Epithelial cell of proximal tubule (primary cell): ENCODE measurements around the gene SCGB3A1. TPM values are rescaled to one million over a fixed set of nuclear protein-coding genes. Genes with fewer than 3 reads are reported as not detected.

Experiments
- DNase-seq: peaks from one replicate; pipeline ENCODE4 v3.0.0-alpha.2; 2011; ENCODE audit warnings: low read depth
- H3K4me3 ChIP-seq: 2 replicates; pipeline ENCODE4 v1.5.1; 2011; ENCODE audit warnings: low read depth, mild to moderate bottlenecking, low read length
- total RNA-seq: library from RNA; depleted of rRNA; stranded (reverse); fragments of >200 nt; gene quantifications from 2 replicates; pipeline ENCODE4 v1.2.3, GENCODE V29; 2015
- TF ChIP-seq, protein P1 (sequence below): conservative IDR thresholded peaks from 2 replicates; pipeline ENCODE4 v1.5.1; 2012; ENCODE audit warnings: low read depth, mild to moderate bottlenecking, low read length

SCGB3A1 gene
- total RNA-seq, 1 donor from 2014 or later = not detected

DNA sequence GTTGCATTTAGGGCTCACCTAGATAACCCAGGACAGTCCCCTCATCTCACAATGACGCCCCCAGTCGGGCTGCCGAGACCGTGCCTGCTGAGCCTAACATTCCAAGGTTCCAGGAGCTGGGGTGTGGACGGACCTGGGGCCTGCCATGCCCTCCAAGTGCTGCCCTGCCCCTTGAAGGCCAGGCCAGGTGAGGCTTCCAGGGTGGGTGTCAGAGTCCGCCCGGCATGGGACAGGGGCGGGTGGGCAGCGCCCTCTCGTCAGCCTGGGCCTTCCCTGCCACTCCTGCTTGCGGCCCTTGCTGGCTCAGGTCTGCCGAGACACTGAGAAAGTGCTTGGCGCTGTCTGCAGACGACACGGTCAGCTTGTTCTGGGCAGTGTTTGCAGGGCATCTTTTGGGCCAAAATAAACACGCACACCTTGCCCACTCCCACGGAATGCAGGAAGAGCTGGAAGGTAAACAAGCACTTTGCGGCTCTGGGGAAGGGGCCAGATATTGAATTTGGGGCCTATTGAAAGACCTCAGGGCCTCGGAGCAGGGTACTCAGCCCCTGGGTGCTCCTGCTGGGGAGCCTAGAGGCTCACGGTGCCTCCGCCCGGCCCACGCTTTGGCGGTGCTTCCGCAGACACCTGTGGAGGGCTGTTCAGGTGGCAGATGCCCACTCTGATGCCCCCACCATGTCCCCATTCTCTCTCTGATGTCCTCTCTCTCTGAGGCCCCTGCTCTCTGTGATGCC is 4.2 kb upstream of the SCGB3A1 start:
- H3K4me3 ChIP-seq = no peak overlapping the region
- DNase-seq = no peak
- TF ChIP-seq, protein P1, sequence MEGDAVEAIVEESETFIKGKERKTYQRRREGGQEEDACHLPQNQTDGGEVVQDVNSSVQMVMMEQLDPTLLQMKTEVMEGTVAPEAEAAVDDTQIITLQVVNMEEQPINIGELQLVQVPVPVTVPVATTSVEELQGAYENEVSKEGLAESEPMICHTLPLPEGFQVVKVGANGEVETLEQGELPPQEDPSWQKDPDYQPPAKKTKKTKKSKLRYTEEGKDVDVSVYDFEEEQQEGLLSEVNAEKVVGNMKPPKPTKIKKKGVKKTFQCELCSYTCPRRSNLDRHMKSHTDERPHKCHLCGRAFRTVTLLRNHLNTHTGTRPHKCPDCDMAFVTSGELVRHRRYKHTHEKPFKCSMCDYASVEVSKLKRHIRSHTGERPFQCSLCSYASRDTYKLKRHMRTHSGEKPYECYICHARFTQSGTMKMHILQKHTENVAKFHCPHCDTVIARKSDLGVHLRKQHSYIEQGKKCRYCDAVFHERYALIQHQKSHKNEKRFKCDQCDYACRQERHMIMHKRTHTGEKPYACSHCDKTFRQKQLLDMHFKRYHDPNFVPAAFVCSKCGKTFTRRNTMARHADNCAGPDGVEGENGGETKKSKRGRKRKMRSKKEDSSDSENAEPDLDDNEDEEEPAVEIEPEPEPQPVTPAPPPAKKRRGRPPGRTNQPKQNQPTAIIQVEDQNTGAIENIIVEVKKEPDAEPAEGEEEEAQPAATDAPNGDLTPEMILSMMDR = no peak

DNA sequence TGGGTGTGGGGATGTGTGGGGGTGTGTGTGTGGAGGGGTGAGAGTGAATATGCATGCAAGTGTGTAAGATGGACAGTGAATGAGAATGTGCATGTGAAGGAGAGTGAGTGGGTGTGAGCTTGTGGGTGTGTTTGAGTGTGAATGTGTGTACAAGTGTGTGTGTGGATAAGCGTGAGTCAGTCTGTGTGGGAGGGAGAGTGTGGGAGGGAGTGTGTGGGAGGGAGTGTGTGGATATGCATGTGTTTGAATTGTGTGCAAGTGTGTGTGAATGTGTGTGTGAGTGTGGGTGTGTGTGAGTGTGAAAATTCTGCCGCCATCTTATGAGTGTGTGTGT is 3.7 kb upstream of the SCGB3A1 start:
- no peak overlapping the region for H3K4me3 ChIP-seq
- TF ChIP-seq, protein P1 = no peak
- DNase-seq = no peak

DNA sequence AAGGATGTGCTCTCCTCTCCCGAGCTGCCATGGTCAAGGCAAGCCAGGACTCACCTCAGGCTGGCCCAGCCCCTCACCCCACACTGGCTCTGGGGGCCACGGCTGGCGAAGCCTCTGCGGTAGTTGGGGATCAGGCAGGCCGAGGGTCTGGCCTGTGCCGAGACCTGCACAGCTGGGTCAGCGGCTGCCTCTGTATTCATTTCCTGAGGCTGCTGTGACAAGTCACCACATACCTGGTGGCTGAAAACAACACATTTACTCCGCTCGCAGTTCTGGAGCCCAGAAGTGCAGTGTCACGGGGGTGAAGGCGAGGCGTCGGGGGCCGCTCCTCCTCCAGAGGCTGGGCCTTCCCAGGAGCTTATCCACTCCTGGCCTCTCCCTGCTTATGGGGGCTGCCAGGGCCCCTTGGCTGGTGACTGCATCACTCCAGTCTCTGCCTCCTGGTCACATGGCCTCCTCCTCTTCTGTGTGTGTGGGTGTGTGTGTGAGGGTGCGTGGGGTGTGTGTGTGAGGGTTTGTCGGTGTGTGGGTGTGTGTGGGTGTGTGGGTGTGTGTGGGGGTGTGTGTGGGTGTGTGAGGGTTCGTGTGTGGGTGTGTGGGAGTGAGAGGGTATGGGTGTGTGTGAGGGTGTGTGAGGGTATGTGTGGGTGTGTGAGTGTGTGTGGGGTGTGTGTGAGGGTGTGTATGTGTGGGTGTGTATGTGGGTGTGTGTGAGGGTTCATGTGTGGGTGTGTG is 3.2 kb upstream of the SCGB3A1 start:
- no peak for DNase-seq
- TF ChIP-seq, protein P1 = no peak
- H3K4me3 ChIP-seq = no peak overlapping the region

DNA sequence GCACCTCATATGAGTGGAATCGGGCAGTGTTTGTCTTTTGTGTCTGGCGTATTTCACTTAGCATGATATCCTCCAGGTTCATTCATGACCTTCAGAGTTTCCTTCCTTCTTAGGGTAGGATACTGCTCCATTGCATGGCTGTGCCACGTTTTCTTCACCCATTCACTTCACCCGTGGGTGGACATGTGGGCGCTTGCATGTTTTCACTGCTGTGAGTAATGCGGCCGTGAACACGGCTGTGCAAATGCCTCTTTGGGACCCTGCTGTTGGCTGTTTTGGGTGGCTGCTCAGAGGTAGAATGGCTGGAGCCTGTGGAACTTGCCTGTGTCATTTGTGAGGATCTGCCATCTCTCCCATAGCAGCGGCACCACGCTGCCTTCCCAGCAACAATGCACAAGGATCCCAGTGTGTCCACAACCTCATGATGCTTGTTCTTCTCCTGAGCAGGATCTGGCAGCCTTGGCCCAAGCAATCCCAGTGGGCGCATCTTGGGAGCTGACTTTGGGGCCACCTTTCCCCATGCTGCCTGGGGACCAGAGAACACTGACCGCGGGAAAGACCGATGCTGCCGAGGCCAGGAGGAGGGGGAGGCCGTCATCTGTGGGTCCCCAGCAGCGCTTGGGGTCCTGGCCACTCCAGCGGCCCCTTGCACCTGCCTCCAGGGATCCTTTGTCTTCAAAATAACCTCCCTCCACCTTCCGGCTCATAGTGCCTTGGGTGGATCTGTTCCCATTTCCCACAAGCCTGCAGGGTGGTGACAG is 2.3 kb upstream of the SCGB3A1 start:
- no peak overlapping the region for H3K4me3 ChIP-seq
- DNase-seq = no peak
- TF ChIP-seq, protein P1 = no peak

DNA sequence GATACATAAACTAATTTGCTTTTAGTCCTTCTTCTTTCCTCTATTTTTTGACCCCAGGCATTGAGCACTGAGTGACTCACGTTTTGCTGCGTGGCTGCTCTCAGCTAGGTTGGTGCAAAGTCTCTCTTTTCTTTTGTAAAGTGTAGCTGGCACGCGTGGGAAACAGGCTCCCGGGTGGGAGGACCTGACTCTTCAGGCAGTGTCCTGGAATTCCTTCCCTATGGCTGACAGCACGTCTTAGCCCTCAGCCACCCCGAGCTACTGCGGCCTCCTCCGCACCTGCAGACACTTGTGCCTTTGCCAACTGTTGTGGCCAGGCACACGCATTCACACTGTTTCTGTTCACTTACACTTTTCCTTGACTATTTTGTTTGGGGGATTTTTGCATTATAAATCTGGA is 877 bp upstream of the SCGB3A1 start:
- no peak overlapping the region for H3K4me3 ChIP-seq
- TF ChIP-seq, protein P1 = no peak
- no peak for DNase-seq

DNA sequence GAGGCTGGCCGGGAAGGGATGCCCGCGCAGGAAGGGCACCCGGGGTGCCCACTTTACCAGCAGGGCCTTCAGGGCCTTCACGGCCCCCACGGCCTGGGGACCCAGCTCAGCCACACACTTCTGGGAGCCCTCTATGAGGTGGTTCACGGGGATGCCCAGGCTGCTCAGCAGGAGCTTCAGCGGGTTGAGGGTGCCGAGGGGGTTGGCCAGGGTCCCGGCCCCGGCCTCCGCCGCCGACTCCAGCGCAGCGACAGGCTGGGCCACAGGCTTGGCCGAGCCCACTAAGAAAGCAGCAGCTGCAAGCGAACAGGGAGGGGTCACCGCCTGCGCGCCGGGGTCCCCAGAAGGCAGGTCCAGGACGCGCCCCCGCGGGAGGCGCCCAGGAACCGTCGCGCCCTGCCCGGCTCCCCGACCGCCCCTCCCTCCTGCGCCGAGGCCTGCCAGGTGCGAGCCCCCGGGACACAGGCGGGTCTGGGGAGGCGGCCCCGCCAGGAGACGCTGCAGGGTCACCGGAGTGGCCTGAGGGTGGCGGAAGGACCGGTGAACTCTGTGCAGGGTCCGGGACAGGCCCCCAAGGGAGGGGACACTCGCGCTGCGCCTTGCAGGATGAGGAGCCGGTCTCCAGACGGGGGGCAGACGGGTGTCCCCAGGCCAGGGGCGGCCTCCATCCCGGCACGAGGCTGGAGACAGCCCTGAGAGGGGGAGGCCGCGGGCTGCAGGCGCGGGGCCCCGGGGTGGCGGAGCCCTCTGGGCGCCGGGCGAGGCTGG is 572 bp downstream of the SCGB3A1 start:
- H3K4me3 ChIP-seq = no peak overlapping the region
- no peak for DNase-seq
- TF ChIP-seq, protein P1 = no peak
